ENCODE measurements around the gene ASB6. TPM values are rescaled to one million over a fixed set of nuclear protein-coding genes. Genes with fewer than 3 reads are reported as not detected.
"Not testable (repeated sequence)": the region's sequence is repeated elsewhere in the genome, so short reads cannot be mapped to it uniquely, and the experiment has no call there.

Gene ASB6
- total and polyA plus RNA-seq, 5 donors, result 9.1 to 10.7 (median 10.1) TPM

DNA sequence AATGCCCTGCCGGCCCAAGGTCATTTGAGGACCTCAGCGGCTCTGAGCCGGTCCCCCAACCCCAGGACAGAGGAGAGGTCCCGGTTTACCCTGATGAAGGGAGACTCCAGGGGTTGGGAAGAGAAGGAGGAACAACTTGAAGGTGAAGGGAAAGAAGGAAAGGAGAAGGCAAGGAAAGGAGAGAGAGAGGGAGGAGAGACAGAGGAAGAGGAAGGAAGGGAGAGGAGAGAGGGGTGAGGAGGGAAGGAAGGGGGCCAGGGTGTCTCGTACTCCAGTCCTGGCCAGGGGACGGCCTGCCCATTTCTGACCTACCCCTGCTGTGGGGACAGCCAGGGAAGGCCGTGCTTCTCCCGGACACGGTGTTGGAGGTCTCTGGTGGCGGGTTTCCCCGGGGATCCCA lies 25.4 kb upstream of the ASB6 start:
- no peaks in the 10 kb centered on the region for H3K9me3 ChIP-seq (ENCODE audit: control insufficient read depth, low read length)
- ATAC-seq (no peak), DNase-seq (peak in 1 of 3 donors; percentile 11)
- intact Hi-C loops (cut with DNase I), result no loop called here
- H3K27ac ChIP-seq (ENCODE audit: low read length), result no peak overlapping the region
- WGBS, result 70% methylated on average over 11 of the region's 11 CpGs
- H3K4me3 ChIP-seq (ENCODE audit: low read length), result no peak overlapping the region
- H3K27me3 ChIP-seq (ENCODE audit: control insufficient read depth, insufficient read depth), result no peaks in the 10 kb centered on the region
- H3K4me1 ChIP-seq (ENCODE audit: control insufficient read depth, insufficient read depth, low read length), result no peaks in the 10 kb centered on the region

- DNase-seq, result peak in 2 of 3 donors; percentile 46 to 50
- Histone ChIP-seq H3K4me1 (ENCODE audit: control insufficient read depth, insufficient read depth, low read length) (no peaks in the 10 kb centered on the region), H3K9me3 (ENCODE audit: control insufficient read depth, low read length) (no peaks in the 10 kb centered on the region), H3K4me3 (ENCODE audit: low read length) (peak overlapping the region; percentile 49), H3K27me3 (ENCODE audit: control insufficient read depth, insufficient read depth) (no peaks in the 10 kb centered on the region), H3K27ac (ENCODE audit: low read length) (no peak overlapping the region)
- intact Hi-C loops (cut with DNase I), result no loop called here
- WGBS, result 26% methylated on average over 13 of the region's 13 CpGs
- no peak for ATAC-seq
These were observed 24.6 kb upstream of the ASB6 start for GRCh38 chr9:129666575-129666974.

DNA sequence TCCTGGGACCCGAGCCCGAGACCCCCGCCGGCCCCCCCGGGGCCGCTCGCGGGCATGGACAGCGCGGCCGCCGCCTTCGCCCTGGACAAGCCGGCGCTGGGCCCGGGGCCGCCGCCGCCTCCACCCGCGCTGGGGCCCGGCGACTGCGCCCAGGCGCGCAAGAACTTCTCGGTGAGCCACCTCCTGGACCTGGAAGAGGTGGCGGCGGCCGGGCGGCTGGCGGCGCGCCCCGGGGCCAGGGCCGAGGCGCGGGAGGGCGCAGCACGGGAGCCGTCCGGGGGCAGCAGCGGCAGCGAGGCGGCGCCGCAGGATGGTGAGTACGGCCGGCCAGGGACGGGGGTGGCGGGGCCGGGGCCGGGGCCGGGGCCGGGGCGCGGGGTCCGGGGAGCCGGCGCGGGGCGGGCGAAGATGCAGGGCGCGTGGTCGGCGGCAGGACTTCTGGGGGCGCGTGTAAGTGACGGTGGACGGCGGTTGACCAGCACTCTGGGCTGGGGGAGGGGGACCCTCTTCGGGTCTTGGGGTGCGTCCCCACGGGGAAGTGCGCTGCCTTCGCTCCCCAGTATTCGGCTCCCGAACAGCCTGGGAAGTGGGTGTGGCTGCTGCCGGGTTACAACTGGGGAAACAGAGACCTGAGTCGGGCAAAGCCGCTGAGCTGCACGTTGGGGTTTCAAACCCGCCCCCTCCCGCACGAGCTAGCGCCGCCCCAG lies 24.0 kb upstream of the ASB6 start:
- peak in 2 of 3 donors; percentile 57 to 63 for DNase-seq
- H3K27me3 ChIP-seq (ENCODE audit: control insufficient read depth, insufficient read depth), result no peaks in the 10 kb centered on the region

DNA sequence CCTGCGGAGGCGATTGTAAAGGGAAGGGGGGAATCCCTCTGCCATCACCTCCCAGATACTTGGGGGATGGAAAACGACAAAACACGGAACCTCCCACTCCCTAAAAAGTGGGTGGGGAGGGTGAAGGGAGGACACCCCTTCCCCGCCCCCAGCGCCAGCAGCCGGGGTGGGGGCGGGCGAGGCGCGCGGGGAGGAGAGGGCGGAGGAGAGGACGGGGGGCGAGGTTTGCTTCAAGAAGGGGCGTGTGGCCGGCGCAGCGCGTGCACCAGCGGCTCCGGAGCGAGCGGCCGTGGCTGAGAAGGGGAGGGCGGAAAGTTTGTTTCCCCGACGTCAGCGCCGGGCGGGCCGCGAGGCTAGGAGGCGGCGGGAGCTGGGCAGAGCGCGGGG lies 23.4 kb upstream of the ASB6 start, which contains the start of gene PRRX2:
TSS of gene PRRX2 (plus strand) at position 259 of the 387 bp plus-strand sequence. CDS start 221 bp downstream, outside the sequence.
- peak within 1 kb of the TSS; percentile 49 for H3K4me3 ChIP-seq (ENCODE audit: low read length)
- intact Hi-C loops (cut with DNase I), result no loop called here
- no peaks in the 10 kb centered on the region for H3K27me3 ChIP-seq (ENCODE audit: control insufficient read depth, insufficient read depth)
- WGBS, result 2% methylated on average over 37 of the region's 37 CpGs
- H3K4me1 ChIP-seq (ENCODE audit: control insufficient read depth, insufficient read depth, low read length), result no peaks in the 10 kb centered on the region
- no peaks in the 10 kb centered on the region for H3K9me3 ChIP-seq (ENCODE audit: control insufficient read depth, low read length)
- no peak within 1 kb of the TSS for H3K27ac ChIP-seq (ENCODE audit: low read length)
- ATAC-seq (peak; percentile 67 to 71), DNase-seq (peak; percentile 63 to 86 (median 85))

More for the DNA sequence above, 24.0 kb upstream of the ASB6 start:
- WGBS, result 3% methylated on average over 88 of the region's 88 CpGs
- H3K4me3 ChIP-seq (ENCODE audit: low read length), result peak overlapping the region; percentile 49
- H3K27ac ChIP-seq (ENCODE audit: low read length), result no peak overlapping the region
- intact Hi-C loops (cut with DNase I), result no loop called here
- no peaks in the 10 kb centered on the region for H3K4me1 ChIP-seq (ENCODE audit: control insufficient read depth, insufficient read depth, low read length)
- ATAC-seq, result no peak
- no peaks in the 10 kb centered on the region for H3K9me3 ChIP-seq (ENCODE audit: control insufficient read depth, low read length)

DNA sequence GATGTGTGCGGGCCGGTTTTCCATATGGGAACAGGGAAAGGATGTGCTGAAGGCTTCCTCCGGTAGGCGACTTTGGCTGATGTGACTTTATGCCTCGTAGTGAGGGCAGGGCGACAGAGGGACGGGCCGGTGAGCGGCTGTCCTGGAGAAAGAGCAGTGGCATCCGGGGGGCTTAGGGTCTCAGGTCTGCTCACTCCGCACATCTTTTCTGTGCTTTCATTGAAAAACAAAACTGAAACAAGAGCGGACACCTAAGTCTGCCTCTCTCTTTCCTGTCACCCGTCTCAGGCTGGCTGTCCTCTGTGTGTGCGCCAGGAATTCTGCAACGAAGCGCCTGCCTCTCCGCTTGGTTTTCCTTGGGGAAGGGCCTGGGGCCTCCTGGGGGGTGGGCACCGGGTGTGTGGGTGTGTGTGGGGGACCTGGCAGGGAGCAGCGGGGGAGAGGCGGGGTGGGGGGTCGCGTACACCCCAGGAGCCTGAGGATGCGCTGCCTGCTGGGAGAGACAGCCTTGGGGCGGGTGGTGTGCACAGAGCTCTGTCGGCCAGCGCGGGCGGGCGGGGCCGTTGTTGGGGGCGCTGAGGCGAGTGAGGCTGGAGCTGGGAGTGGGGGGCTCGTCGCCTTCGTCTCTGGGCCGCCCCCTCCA lies 22.9 kb upstream of the ASB6 start:
- DNase-seq (peak in 2 of 3 donors; percentile 72), ATAC-seq (peak; percentile 52 to 60)
- Histone ChIP-seq H3K4me1 (ENCODE audit: control insufficient read depth, insufficient read depth, low read length) (no peaks in the 10 kb centered on the region), H3K27me3 (ENCODE audit: control insufficient read depth, insufficient read depth) (no peaks in the 10 kb centered on the region), H3K9me3 (ENCODE audit: control insufficient read depth, low read length) (no peaks in the 10 kb centered on the region), H3K27ac (ENCODE audit: low read length) (no peak overlapping the region), H3K4me3 (ENCODE audit: low read length) (peak overlapping the region; percentile 49)
- intact Hi-C loops (cut with DNase I), result no loop called here
- WGBS, result 6% methylated on average over 36 of the region's 36 CpGs

DNA sequence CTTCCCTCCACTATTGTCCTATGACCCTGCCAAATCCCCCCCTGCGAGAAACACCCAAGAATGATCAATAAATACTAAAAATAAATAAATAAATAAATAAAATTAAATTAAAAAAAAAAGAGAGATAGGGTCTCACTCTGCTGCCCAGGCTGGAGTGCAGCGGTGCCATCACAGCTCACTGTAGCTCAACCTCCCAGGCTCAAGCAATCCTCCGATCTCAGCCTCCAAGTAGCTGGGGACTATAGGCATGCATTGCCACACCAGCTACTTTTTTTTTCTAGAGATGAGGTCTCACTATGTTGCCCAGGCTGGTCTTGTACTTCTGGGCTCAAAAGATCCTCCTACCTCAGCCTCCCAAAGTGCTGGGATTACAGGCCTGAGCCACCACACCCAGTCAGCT lies 20.3 kb upstream of the ASB6 start:
- intact Hi-C loops (cut with DNase I); H3K9me3 ChIP-seq (ENCODE audit: control insufficient read depth, low read length); H3K27me3 ChIP-seq (ENCODE audit: control insufficient read depth, insufficient read depth); H3K27ac ChIP-seq (ENCODE audit: low read length); H3K4me3 ChIP-seq (ENCODE audit: low read length); H3K4me1 ChIP-seq (ENCODE audit: control insufficient read depth, insufficient read depth, low read length); ATAC-seq: not testable (repeated sequence)
- WGBS, result 82% methylated on average over 3 of the region's 3 CpGs
- DNase-seq, result peak in 1 of 3 donors; percentile 2

- WGBS, result 73% methylated on average over 2 of the region's 2 CpGs
- DNase-seq (no peak), ATAC-seq (no peak)
- Histone ChIP-seq H3K4me3 (ENCODE audit: low read length) (no peak overlapping the region), H3K4me1 (ENCODE audit: control insufficient read depth, insufficient read depth, low read length) (no peaks in the 10 kb centered on the region), H3K27ac (ENCODE audit: low read length) (no peak overlapping the region), H3K9me3 (ENCODE audit: control insufficient read depth, low read length) (no peaks in the 10 kb centered on the region), H3K27me3 (ENCODE audit: control insufficient read depth, insufficient read depth) (no peaks in the 10 kb centered on the region)
- intact Hi-C loops (cut with DNase I), result no loop called here
These were observed 19.1 kb upstream of the ASB6 start for GRCh38 chr9:129661029-129661428.

GRCh38 chr9:129656795-129657390 lies 14.9 kb upstream of the ASB6 start:
- Histone ChIP-seq H3K4me3 (ENCODE audit: low read length) (no peak overlapping the region), H3K9me3 (ENCODE audit: control insufficient read depth, low read length) (no peaks in the 10 kb centered on the region), H3K27me3 (ENCODE audit: control insufficient read depth, insufficient read depth) (no peaks in the 10 kb centered on the region), H3K4me1 (ENCODE audit: control insufficient read depth, insufficient read depth, low read length) (no peaks in the 10 kb centered on the region), H3K27ac (ENCODE audit: low read length) (no peak overlapping the region)
- 66% methylated on average over 12 of the region's 12 CpGs for WGBS
- DNase-seq (peak in 1 of 3 donors; percentile 15), ATAC-seq (peak in 1 of 2 donors; percentile 23)
- intact Hi-C loops (cut with DNase I), result no loop called here

- Histone ChIP-seq H3K27me3 (ENCODE audit: control insufficient read depth, insufficient read depth) (no peaks in the 10 kb centered on the region), H3K9me3 (ENCODE audit: control insufficient read depth, low read length) (no peaks in the 10 kb centered on the region), H3K27ac (ENCODE audit: low read length) (no peak overlapping the region), H3K4me1 (ENCODE audit: control insufficient read depth, insufficient read depth, low read length) (no peaks in the 10 kb centered on the region), H3K4me3 (ENCODE audit: low read length) (no peak overlapping the region)
- WGBS, result 88% methylated on average over 7 of the region's 7 CpGs
- DNase-seq (peak in 1 of 3 donors; percentile 22), ATAC-seq (no peak)
- intact Hi-C loops (cut with DNase I), result no loop called here
These were observed 13.7 kb upstream of the ASB6 start for GRCh38 chr9:129655696-129656095.

DNA sequence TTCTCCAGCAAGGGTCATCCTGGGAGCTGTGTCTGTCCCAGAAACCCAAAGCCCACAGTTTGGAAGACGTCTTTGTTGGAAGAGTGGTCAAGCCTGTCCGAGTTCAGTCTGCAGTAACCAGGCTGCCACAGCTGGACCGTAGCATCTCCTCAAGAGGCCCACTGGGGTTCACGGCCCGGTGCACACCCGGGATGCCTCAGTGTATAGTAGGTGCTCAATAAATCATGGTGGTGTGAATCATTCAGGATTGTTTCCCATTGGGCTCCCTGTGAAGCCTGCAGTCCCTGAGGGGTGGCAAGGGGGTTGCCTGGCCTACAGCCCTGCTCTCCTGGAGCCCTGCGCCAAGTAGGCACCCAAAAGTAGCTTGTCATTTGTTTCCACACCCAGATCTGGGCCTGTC lies 13.2 kb upstream of the ASB6 start:
- no peak overlapping the region for H3K27ac ChIP-seq (ENCODE audit: low read length)
- no peaks in the 10 kb centered on the region for H3K9me3 ChIP-seq (ENCODE audit: control insufficient read depth, low read length)
- H3K27me3 ChIP-seq (ENCODE audit: control insufficient read depth, insufficient read depth), result no peaks in the 10 kb centered on the region
- DNase-seq (peak in 1 of 3 donors; percentile 29), ATAC-seq (no peak)
- no peaks in the 10 kb centered on the region for H3K4me1 ChIP-seq (ENCODE audit: control insufficient read depth, insufficient read depth, low read length)
- 97% methylated on average over 7 of the region's 7 CpGs for WGBS
- H3K4me3 ChIP-seq (ENCODE audit: low read length), result no peak overlapping the region
- intact Hi-C loops (cut with DNase I), result no loop called here

- 47% methylated on average over 20 of the region's 20 CpGs for WGBS
- Histone ChIP-seq H3K4me3 (ENCODE audit: low read length) (no peak overlapping the region), H3K27ac (ENCODE audit: low read length) (no peak overlapping the region), H3K27me3 (ENCODE audit: control insufficient read depth, insufficient read depth) (no peaks in the 10 kb centered on the region), H3K9me3 (ENCODE audit: control insufficient read depth, low read length) (no peaks in the 10 kb centered on the region), H3K4me1 (ENCODE audit: control insufficient read depth, insufficient read depth, low read length) (no peaks in the 10 kb centered on the region)
- DNase-seq (peak in 2 of 3 donors; percentile 19 to 55), ATAC-seq (peak; percentile 8 to 25)
- intact Hi-C loops (cut with DNase I), result no loop called here
These were observed 12.6 kb upstream of the ASB6 start for GRCh38 chr9:129654554-129655040.

Measured in right cardiac atrium (tissue), 5 donors.